GM06990 (cell line): ENCODE measurements around the gene ZNF507.
"Not testable (repeated sequence)": the region's sequence is repeated elsewhere in the genome, so short reads cannot be mapped to it uniquely, and the experiment has no call there.

Source experiments
- DNase-seq: peaks from one replicate; pipeline ENCODE4 v3.0.0-alpha.2; 2011; ENCODE audit not compliant: insufficient read length; ENCODE audit errors: extremely low read depth
- H3K27me3 ChIP-seq: replicated peaks from 2 replicates; pipeline ENCODE4 v1.6.0; 2011; ENCODE audit warnings: low read length; ENCODE audit not compliant: control insufficient read depth, insufficient read depth
- H3K36me3 ChIP-seq: 2 replicates; pipeline ENCODE4 v1.5.1; 2011; ENCODE audit warnings: low read length; ENCODE audit not compliant: control insufficient read depth, insufficient read depth
- H3K4me3 ChIP-seq: replicated peaks from 2 replicates; pipeline ENCODE4 v1.5.1; 2011; ENCODE audit warnings: low read depth, mild to moderate bottlenecking, control low read depth, low read length
- CTCF ChIP-seq: IDR thresholded peaks from 2 replicates; pipeline ENCODE4 v1.5.1; 2011; ENCODE audit warnings: low read length, control low read depth, mild to moderate bottlenecking, inconsistent platforms; ENCODE audit not compliant: insufficient read depth, poor library complexity, severe bottlenecking

ZNF507 gene

GRCh38 chr19:32422435-32422834 is 77.0 kb downstream of the ZNF507 start:
- H3K36me3 ChIP-seq = no peaks in the 10 kb centered on the region; the same call in 1 of the 2 replicates
- no peak for DNase-seq
- H3K4me3 ChIP-seq = no peak overlapping the region
- TF ChIP-seq CTCF = no peak
- no peaks in the 10 kb centered on the region for H3K27me3 ChIP-seq

- not testable (repeated sequence) for H3K4me3 ChIP-seq, H3K27me3 ChIP-seq, H3K36me3 ChIP-seq, DNase-seq
Measured at GRCh38 chr19:32423944-32424343, 78.5 kb downstream of the ZNF507 start.

- no peak for DNase-seq
Measured at GRCh38 chr19:32427536-32427935, 82.1 kb downstream of the ZNF507 start.

GRCh38 chr19:32436692-32437091 is 91.3 kb downstream of the ZNF507 start:
- DNase-seq = no peak

More at GRCh38 chr19:32427536-32427935, 82.1 kb downstream of the ZNF507 start:
- Histone ChIP-seq H3K27me3 (no peaks in the 10 kb centered on the region), H3K36me3 (no peaks in the 10 kb centered on the region; the same call in 1 of the 2 replicates), H3K4me3 (no peak overlapping the region)
- TF ChIP-seq CTCF = no peak

GRCh38 chr19:32437096-32437495 is 91.7 kb downstream of the ZNF507 start:
- Histone ChIP-seq H3K4me3 (no peak overlapping the region), H3K27me3 (no peaks in the 10 kb centered on the region), H3K36me3 (no peaks in the 10 kb centered on the region; the same call in none of the 2 replicates)
- no peak for TF ChIP-seq CTCF
- no peak for DNase-seq

More at GRCh38 chr19:32436692-32437091, 91.3 kb downstream of the ZNF507 start:
- no peaks in the 10 kb centered on the region; the same call in none of the 2 replicates for H3K36me3 ChIP-seq
- no peak for TF ChIP-seq CTCF
- no peaks in the 10 kb centered on the region for H3K27me3 ChIP-seq
- H3K4me3 ChIP-seq = no peak overlapping the region
